Endothelial cell of umbilical vein (primary cell): ENCODE data around the gene BCAP31. TPM values are rescaled to one million over a fixed set of nuclear protein-coding genes. Genes with fewer than 3 reads are reported as not detected.

Source experiments
- BruUV-seq: library from RNA; stranded (reverse); fragments of 400-500 nt; replicated peaks from 2 replicates; lab custom pipeline; 2021; lab: Mats Ljungman, UMichigan
- CTCF ChIA-PET: fragments of 300-600, 350-600 bp; sonication (Branson Sonifier 250); formaldehyde crosslinking; loops from one replicate; lab custom pipeline; 2021; ENCODE audit warnings: antibody characterized with exemption, inconsistent platforms; lab: Charles Lee
- POLR2A ChIA-PET: fragments of 300-600, 350-600 bp; sonication (Branson Sonifier 250); formaldehyde crosslinking; loops from one replicate; lab custom pipeline; 2021; ENCODE audit warnings: antibody characterized with exemption, inconsistent platforms; lab: Charles Lee
- DNase-seq: peaks from one replicate; pipeline ENCODE4 v3.0.0-alpha.2; 2011; ENCODE audit warnings: low read depth, low spot score
- FAIRE-seq: peaks from 2 replicates; lab custom pipeline; 2011; peaks lifted over from hg19 to GRCh38; lab: Jason Lieb, UNC
- H2AFZ ChIP-seq: 2 replicates; pipeline ENCODE4 v1.6.0; 2012; ENCODE audit warnings: low read depth, low read length, control low read depth, inconsistent platforms
- H3K27ac ChIP-seq: 2 replicates; pipeline ENCODE4 v1.5.1; 2011; ENCODE audit warnings: low read depth, mild to moderate bottlenecking, control low read depth, low read length, moderate library complexity; ENCODE audit not compliant: insufficient read depth
- H3K27me3 ChIP-seq, 2 experiments: 2 replicates each; pipeline versions ENCODE4 v1.6.0 to v1.6.1; 2011; ENCODE audit warnings: low read length in 2 of 2, mixed read lengths in 1 of 2; ENCODE audit not compliant: control insufficient read depth in 2 of 2, insufficient read depth in 2 of 2
- H3K36me3 ChIP-seq, 2 experiments: 2 replicates in 1 of 2; 3 replicates in 1 of 2; pipeline ENCODE4 v1.5.1; 2011; ENCODE audit warnings: low read length in 2 of 2, mild to moderate bottlenecking in 1 of 2, moderate library complexity in 1 of 2; ENCODE audit not compliant: control insufficient read depth in 2 of 2, insufficient read depth in 2 of 2; ENCODE audit errors: extremely low read depth in 1 of 2
- H3K4me1 ChIP-seq: 3 replicates; pipeline ENCODE4 v1.5.1; 2011; ENCODE audit warnings: mild to moderate bottlenecking, low read length; ENCODE audit not compliant: control insufficient read depth, insufficient read depth; ENCODE audit errors: extremely low read depth
- H3K4me2 ChIP-seq: 2 replicates; pipeline ENCODE4 v1.6.1; 2011; ENCODE audit warnings: low read length, control low read depth, mixed read lengths; ENCODE audit not compliant: insufficient read depth
- H3K4me3 ChIP-seq, 3 experiments: fragments of 200-600 bp in 1 of 3; sonication (generic), shearing (Covaris generic) in 1 of 3; replicated peaks in 1 of 3; 2 replicates each; pipeline ENCODE4 v1.5.1; 2011 to 2016; ENCODE audit warnings: control low read depth in 3 of 3, low read length in 3 of 3, mild to moderate bottlenecking in 2 of 3, inconsistent platforms in 1 of 3, low read depth in 1 of 3, moderate library complexity in 1 of 3; ENCODE audit not compliant: insufficient read depth in 1 of 3
- H3K79me2 ChIP-seq: 2 replicates; pipeline ENCODE4 v1.6.0; 2012; ENCODE audit warnings: low read length, inconsistent platforms; ENCODE audit not compliant: control insufficient read depth, insufficient read depth
- H3K9ac ChIP-seq: replicated peaks from 2 replicates; pipeline ENCODE3; 2011; ENCODE audit warnings: low read length, control low read depth; ENCODE audit not compliant: insufficient read depth; ENCODE audit errors: extremely low read depth
- H3K9me1 ChIP-seq: replicated peaks from 3 replicates; pipeline ENCODE4 v1.6.0; 2011; ENCODE audit warnings: mild to moderate bottlenecking, low read length; ENCODE audit not compliant: control insufficient read depth, insufficient read depth; ENCODE audit errors: extremely low read depth
- H3K9me3 ChIP-seq: replicated peaks from 2 replicates; pipeline ENCODE4 v1.5.1; 2012; ENCODE audit warnings: low read length, inconsistent platforms; ENCODE audit not compliant: control insufficient read depth, insufficient read depth
- H4K20me1 ChIP-seq: replicated peaks from 2 replicates; pipeline ENCODE3; 2011; ENCODE audit warnings: mild to moderate bottlenecking, low read length; ENCODE audit not compliant: control insufficient read depth, insufficient read depth; ENCODE audit errors: extremely low read depth
- CTCF ChIP-seq, 2 donors: IDR thresholded peaks; 1 replicate in 1 of 2; 2 replicates in 1 of 2; pipeline ENCODE4 v1.5.1; 2011; ENCODE audit warnings: low read length in 2 of 2, mild to moderate bottlenecking in 2 of 2, moderate library complexity in 2 of 2, control low read depth in 1 of 2, inconsistent platforms in 1 of 2, low read depth in 1 of 2; ENCODE audit not compliant: insufficient read depth in 1 of 2; ENCODE audit errors: extremely low read depth in 1 of 2
- EZH2 ChIP-seq: IDR thresholded peaks from 2 replicates; pipeline ENCODE4 v1.6.1; 2012; ENCODE audit warnings: borderline replicate concordance, low read depth, mild to moderate bottlenecking, moderate library complexity, low read length, inconsistent platforms; ENCODE audit not compliant: severe bottlenecking
- FOS ChIP-seq: IDR thresholded peaks from 2 replicates; pipeline ENCODE4 v1.6.1; 2011; ENCODE audit warnings: mild to moderate bottlenecking, low read length, moderate library complexity, borderline replicate concordance; ENCODE audit not compliant: insufficient read depth
- GATA2 ChIP-seq: IDR thresholded peaks from 2 replicates; pipeline ENCODE4 v1.7.0; 2011; ENCODE audit warnings: low read depth, mild to moderate bottlenecking, moderate library complexity, mixed read lengths, low read length; ENCODE audit not compliant: insufficient read length, insufficient read depth
- JUN ChIP-seq: IDR thresholded peaks from 2 replicates; pipeline ENCODE4 v1.6.1; 2011; ENCODE audit warnings: borderline replicate concordance, low read depth; ENCODE audit not compliant: insufficient read length, insufficient read depth
- MYC ChIP-seq: IDR thresholded peaks from one replicate; pipeline ENCODE4 v1.6.1; 2011; ENCODE audit warnings: mild to moderate bottlenecking, low read depth, low read length
- POLR2A ChIP-seq: IDR thresholded peaks from 2 replicates; pipeline ENCODE4 v1.6.1; 2012; ENCODE audit warnings: low read depth, mild to moderate bottlenecking, control low read depth, low read length
- POLR2AphosphoS5 ChIP-seq: IDR thresholded peaks from 2 replicates; pipeline ENCODE4 v1.6.1; 2012; ENCODE audit warnings: low read depth, mild to moderate bottlenecking, control low read depth, low read length, moderate library complexity; ENCODE audit not compliant: insufficient read depth
- dilution Hi-C: fragments of 300-500 bp; cut with MboI; formaldehyde crosslinking; loops from one replicate; pipeline ENCODE4 v1.15.0; 2019; ENCODE audit warnings: low sequenced_read_pairs; ENCODE audit not compliant: extremely low pct_ligation_motif_present
- intact Hi-C: fragments of 100-400 bp; cut with micrococcal nuclease; formaldehyde crosslinking; loops from one replicate; pipeline ENCODE4 v1.10.0; 2022
- polyA plus RNA-seq, 4 experiments: library from polyadenylated mRNA; depleted of rRNA in 3 of 4; stranded (reverse) in 3 of 4; unstranded in 1 of 4; fragments of >200 nt; gene quantifications; 2 replicates each; pipeline versions ENCODE4 v1.2.1 to v1.2.3, GENCODE V29; 2011 to 2012; ENCODE audit warnings: missing spikeins in 1 of 4
- total RNA-seq: library from RNA; stranded (reverse); gene quantifications from 2 replicates; pipeline ENCODE4 v1.2.3, GENCODE V29; 2021
- TF ChIP-seq, protein P1 (sequence below): IDR thresholded peaks from 2 replicates; pipeline ENCODE4 v1.6.1; 2011; ENCODE audit not compliant: insufficient read depth, insufficient read length

Gene BCAP31
- total and polyA plus RNA-seq, 2 donors (not counting 3 experiments of a cell fraction or from before 2014, with no cell fraction given) = 169 to 203 TPM

GRCh38 chrX:153731845-153732215, 7.6 kb upstream of the BCAP31 start:
- POLR2A ChIA-PET = no interaction called here
- CTCF ChIA-PET = no interaction called here
- FAIRE-seq = no peak

More at GRCh38 chrX:153731845-153732215, 7.6 kb upstream of the BCAP31 start:
- no peaks in the 10 kb centered on the region for H3K9me1 ChIP-seq
- H4K20me1 ChIP-seq = no peaks in the 10 kb centered on the region
- H3K9me3 ChIP-seq = no peaks in the 10 kb centered on the region
- dilution Hi-C loops (no loop called here), intact Hi-C loops (no loop called here)
- no peaks in the 10 kb centered on the region for H3K79me2 ChIP-seq
- no peaks in the 10 kb centered on the region for H3K27me3 ChIP-seq
- BruUV-seq = no TSS peak
- H3K4me2 ChIP-seq = no peak overlapping the region
- H3K27ac ChIP-seq = no peak overlapping the region
- no peak overlapping the region for H2AFZ ChIP-seq
- peaks cover 8% of the 10 kb centered on the region for H3K4me1 ChIP-seq
- H3K4me3 ChIP-seq = no peak overlapping the region
- TF ChIP-seq JUN = no peak
- no peak for TF ChIP-seq GATA2
- no peak for TF ChIP-seq EZH2
- no peak for TF ChIP-seq MYC
- no peak for TF ChIP-seq POLR2A
- TF ChIP-seq CTCF (IDR thresholded peaks at IDR 0.05; ENCODE audit: extremely low read depth in 1 of 2, insufficient read depth in 1 of 2, low read depth in 1 of 2, low read length in 2 of 2) = no peak
- TF ChIP-seq POLR2AphosphoS5 = no peak
- TF ChIP-seq, protein P1, sequence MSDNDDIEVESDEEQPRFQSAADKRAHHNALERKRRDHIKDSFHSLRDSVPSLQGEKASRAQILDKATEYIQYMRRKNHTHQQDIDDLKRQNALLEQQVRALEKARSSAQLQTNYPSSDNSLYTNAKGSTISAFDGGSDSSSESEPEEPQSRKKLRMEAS = no peak
- no peak for TF ChIP-seq FOS
- no peak for DNase-seq
- no peaks in the 10 kb centered on the region for H3K36me3 ChIP-seq
- no peak overlapping the region for H3K9ac ChIP-seq
